Colon (tissue), 2 donors: ENCODE results near the gene NEO1.

ENCODE experiments used
- FAIRE-seq: peaks from 2 replicates; lab custom pipeline; 2012; peaks lifted over from hg19 to GRCh38; lab: Jason Lieb, UNC
- donor health status: control.
- donor health status: control.

The NEO1 gene

DNA sequence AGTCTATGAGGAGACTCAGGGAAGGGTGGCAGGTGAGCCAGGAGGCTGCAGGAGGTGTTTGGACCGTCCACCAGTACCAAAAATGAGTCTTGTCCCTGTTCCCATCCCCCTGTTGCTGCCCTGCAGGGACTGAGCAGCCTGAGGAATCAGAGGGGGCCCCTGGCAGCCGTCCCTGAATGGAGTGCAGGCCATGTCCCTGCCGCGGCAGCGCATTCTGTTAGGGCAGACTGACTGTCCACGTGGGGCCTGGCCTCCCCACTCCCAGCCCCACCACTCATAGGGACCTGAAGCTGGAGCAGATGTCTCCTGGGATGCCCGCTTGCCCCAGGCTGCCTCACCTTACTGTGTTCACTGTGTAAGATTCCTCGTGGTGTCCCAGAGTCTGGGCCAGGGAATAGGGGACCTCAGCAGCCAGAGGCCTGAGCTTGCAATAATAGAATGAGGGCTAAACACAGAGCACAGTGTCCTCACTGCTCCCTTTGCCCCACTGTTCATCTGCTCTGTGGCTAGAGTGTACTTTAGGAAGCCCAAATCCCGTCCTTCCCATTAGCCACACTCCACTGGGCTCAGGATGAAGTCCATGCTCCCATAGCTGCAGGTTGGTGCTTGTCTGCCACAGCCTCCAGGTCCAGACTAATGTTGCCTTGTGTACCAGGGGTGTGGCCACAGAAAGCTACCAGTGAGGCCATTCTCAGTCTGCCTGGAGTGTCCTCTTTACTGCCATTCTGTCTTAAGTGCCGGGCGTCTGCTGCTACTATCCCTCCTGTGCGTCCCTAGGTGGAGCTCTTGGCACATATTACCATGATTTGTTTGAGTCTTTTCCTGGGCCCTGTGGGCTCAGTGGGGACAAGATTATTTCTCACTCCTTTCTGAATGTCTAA lies 253.3 kb downstream of the NEO1 start:
- FAIRE-seq, result no peak

DNA sequence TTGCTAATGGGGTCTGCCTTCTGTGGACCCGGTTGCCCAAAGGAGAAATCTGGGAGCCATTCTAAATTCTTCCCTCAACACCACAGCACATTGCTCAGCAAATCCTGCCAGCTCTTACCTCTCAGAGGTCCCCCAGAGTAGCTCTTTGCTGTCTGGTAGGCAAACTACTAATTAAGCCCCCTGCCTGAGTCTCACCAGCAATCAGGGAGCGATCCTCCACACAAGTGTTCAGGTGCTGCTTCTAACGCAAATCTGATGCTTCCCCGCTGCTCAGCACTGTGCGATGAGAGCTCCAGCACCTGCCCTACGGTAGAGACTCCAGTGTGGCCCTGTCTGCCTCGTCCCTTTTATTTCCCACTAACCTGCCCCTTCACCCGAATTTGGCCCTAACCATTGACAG lies 256.0 kb downstream of the NEO1 start:
- FAIRE-seq, result no peak

- FAIRE-seq, result no peak
Measured at GRCh38 chr15:73313861-73314260, 261.6 kb downstream of the NEO1 start.

GRCh38 chr15:73317651-73318462 lies 265.6 kb downstream of the NEO1 start:
- FAIRE-seq, result no peak

- no peak for FAIRE-seq
Measured at GRCh38 chr15:73318463-73319351, 266.4 kb downstream of the NEO1 start.

DNA sequence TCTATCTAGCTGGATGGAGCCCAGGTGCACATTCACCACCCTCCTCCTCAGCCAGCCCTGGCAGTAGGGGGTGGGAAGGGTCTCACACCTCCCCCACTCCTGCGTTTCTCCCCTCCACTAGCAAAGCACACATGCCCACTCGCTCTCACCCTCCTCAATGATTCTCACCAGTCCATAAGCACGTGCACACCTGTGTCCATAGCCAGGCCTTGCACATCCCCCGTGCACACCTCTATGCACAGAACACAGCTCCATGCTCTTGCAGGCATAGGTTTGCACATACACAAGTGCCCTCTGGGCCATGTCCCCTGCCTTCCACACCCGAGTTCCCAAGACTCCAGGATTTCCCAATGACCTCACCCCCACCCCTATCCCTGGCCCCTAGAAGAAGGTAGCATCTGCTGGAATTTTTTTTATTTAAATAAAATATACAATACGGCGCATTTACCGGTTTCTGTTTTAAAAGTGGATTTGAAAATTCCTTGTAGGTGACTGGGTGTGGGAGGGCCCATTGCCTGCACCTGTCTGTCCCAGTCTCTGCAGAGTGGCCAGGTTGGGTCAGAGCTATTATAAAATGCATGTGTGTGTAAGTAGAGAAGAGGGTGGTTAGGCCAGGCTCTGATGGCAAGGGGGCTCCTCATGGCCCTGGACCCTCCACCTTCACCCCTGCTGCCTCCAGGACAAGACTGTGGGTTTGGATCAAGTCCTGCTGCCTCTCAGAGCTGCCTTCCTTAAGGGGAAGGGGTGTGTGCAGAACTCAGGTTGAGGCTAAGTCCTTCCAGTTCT lies 267.4 kb downstream of the NEO1 start:
- FAIRE-seq, result no peak

DNA sequence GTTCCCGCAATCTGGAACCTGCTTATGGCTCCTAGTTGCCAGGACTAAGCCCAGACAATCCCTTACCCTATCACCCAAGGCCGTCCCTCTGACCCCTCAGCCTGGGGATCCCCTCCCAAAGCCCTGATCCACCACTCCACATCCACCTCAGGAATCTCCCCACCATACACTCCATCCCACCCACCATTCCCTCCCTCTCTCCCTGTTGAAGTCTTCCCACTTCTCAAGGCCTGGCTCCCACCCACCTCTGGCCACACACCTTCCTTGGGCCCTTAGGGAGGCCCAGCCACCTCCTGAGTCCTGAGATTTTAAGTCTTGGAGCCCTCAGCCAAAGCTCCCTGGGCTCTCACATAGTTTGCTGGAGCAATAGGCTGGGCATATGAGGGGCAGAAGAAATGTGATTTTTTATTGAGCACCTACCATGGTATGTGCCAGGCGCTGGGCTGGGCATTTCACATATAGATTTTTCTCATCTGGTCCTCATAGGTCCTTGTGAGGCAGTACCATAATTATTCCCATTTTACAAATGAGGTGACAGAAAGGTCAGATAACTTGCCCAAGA lies 268.4 kb downstream of the NEO1 start:
- FAIRE-seq, result no peak

DNA sequence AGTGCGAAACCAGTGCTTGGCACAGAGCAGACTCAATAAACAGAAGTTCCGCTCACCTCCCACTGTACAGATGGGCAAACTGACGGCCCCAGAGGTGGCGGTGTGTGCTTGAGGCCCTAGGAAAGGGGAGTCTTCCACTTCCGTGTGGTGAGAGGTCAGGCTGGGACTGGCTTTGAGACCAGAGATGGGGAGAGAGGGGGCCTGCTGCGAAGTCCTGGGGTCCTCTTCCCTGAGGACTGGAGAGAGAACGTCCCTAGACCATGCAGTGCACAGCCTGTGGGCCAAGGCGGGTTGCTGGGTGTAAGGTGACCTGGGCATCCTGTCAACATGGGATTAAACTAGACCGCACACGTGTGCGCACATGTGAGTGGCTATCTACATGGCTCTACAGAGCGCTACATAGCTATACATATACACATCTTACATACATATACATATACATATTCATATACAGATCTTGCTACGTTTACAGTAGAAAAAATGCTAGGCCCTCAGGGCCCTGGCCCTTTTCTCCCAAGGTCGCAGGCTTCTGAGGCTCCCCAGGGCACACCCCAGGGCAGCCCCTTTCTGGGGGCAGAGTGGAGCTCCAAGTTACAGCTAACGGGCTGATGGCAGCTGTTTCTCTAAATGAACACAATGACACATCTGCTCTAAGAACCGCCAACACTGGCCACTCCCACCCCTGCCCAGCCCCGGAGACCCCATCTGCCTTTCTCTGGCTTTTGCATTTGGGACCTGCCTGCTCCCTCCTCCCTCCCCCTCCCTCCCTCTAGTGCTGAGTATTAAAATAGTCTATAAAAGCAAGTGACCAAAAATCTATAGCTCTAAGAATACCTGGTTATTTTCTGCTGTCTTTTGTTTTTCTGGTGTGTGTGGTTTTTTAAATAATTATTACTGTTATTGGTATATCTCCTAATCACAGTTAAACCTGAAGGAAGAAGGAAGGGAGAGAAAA lies 269.5 kb downstream of the NEO1 start:
- FAIRE-seq, result no peak

GRCh38 chr15:73322665-73323373 lies 270.6 kb downstream of the NEO1 start:
- FAIRE-seq, result no peak

DNA sequence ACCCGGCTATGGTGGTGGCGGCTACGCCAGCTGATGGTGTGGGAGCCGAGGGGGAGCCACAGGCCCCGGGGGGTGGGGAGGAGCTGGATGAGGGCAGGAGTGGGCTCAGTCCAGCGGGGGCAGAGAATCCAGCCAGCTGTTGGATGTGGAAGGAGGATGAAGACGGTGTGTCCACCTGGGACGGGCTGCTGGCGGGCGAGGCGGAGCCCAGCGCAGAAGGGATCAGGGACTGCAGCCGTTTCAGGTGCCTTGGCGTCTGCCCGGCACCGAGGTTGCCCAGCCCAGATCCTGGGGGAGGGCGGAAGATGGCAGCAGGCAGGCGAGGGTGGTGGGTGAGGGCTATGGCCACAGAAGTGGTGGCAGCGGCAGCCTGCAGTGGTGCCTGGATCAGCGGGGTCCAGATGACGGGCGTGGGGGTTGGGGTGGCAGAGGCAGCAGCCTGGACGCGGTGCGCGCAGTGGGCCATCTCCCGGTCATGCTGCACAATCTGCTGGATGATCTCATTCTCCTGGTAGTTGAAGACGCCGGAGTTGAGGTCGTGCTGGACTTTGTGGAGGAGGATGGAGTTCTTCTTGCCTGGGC lies 271.2 kb downstream of the NEO1 start:
- FAIRE-seq, result no peak

DNA sequence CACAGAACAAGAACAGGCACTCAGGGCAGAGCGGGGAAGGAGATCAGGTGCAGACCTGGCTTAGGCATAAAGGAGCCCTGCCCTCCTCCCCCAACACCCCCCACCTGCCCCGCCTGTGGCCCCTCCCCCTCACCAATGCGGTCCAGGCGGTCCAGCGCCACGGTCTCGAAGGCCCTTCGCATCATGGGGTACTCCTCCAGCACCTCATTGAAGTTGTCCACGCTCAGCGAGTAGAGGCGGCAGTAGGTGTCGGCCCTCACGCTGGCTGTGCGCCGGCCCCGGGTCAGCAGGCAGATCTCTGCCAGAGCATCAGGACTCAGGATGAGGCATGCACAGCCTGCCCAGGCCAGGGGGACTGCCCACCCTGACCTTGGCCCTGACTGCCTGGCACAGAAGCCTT lies 271.7 kb downstream of the NEO1 start:
- FAIRE-seq, result no peak

- FAIRE-seq, result no peak
Measured at GRCh38 chr15:73324496-73325170, 272.4 kb downstream of the NEO1 start.

GRCh38 chr15:73325191-73325861 lies 273.1 kb downstream of the NEO1 start:
- FAIRE-seq, result no peak

GRCh38 chr15:73326157-73326556 lies 273.9 kb downstream of the NEO1 start:
- no peak for FAIRE-seq

- no peak for FAIRE-seq
Measured at GRCh38 chr15:73328149-73328820, 276.0 kb downstream of the NEO1 start.

- FAIRE-seq, result no peak
Measured at GRCh38 chr15:73328981-73329380, 276.7 kb downstream of the NEO1 start.
